Neuronal stem cell (in vitro differentiated cells): ENCODE measurements around the gene OPRM1.
"Not testable (repeated sequence)": the region's sequence is repeated elsewhere in the genome, so short reads cannot be mapped to it uniquely, and the experiment has no call there.

Experiments used
- DNase-seq: peaks from one replicate; pipeline ENCODE4 v3.0.0-alpha.2; 2013; ENCODE audit warnings: low spot score
- H2AFZ ChIP-seq: one replicate; pipeline ENCODE4 v1.6.1; 2013; ENCODE audit warnings: mild to moderate bottlenecking, low read length, inconsistent platforms
- H2AK5ac ChIP-seq: 2 replicates; pipeline ENCODE4 v1.6.1; 2013; ENCODE audit warnings: low read depth, mild to moderate bottlenecking, inconsistent platforms, low read length, moderate library complexity, mixed read lengths
- H2BK120ac ChIP-seq: 2 replicates; pipeline ENCODE4 v1.6.1; 2013; ENCODE audit warnings: low read depth, mild to moderate bottlenecking, inconsistent platforms, low read length, moderate library complexity, mixed read lengths
- H2BK12ac ChIP-seq: one replicate; pipeline ENCODE4 v1.6.1; 2013; ENCODE audit warnings: low read length, inconsistent platforms
- H2BK15ac ChIP-seq: 2 replicates; pipeline ENCODE4 v1.6.1; 2013; ENCODE audit warnings: mild to moderate bottlenecking, low read length, inconsistent platforms, mixed read lengths
- H2BK5ac ChIP-seq: one replicate; pipeline ENCODE4 v1.6.1; 2013; ENCODE audit warnings: inconsistent platforms, mild to moderate bottlenecking, low read length, moderate library complexity
- H3K14ac ChIP-seq: one replicate; pipeline ENCODE4 v1.6.1; 2013; ENCODE audit warnings: low read length, inconsistent platforms
- H3K18ac ChIP-seq: 2 replicates; pipeline ENCODE4 v1.6.1; 2013; ENCODE audit warnings: low read length, inconsistent platforms
- H3K23ac ChIP-seq: 2 replicates; pipeline ENCODE4 v1.6.1; 2013; ENCODE audit warnings: low read depth, mild to moderate bottlenecking, mixed read lengths, low read length, inconsistent platforms; ENCODE audit not compliant: poor library complexity
- H3K27ac ChIP-seq: replicated peaks from 3 replicates; pipeline ENCODE4 v1.5.1; 2013; ENCODE audit warnings: low read length, inconsistent platforms
- H3K27me3 ChIP-seq, 3 experiments: 2 replicates each; pipeline ENCODE4 v1.6.1; 2013; ENCODE audit warnings: low read length in 3 of 3, mild to moderate bottlenecking in 2 of 3, inconsistent platforms in 1 of 3, low read depth in 1 of 3, mixed read lengths in 1 of 3, moderate library complexity in 1 of 3; ENCODE audit not compliant: control insufficient read depth in 3 of 3, insufficient read depth in 3 of 3
- H3K36me3 ChIP-seq, 2 donors: replicated peaks in 1 of 2; 2 replicates each; pipeline ENCODE4 v1.6.1; 2013; ENCODE audit warnings: low read length in 2 of 2; ENCODE audit not compliant: control insufficient read depth in 2 of 2, insufficient read depth in 2 of 2
- H3K4ac ChIP-seq: 2 replicates; pipeline ENCODE4 v1.6.1; 2013; ENCODE audit warnings: inconsistent platforms, mild to moderate bottlenecking, low read length, moderate library complexity
- H3K4me1 ChIP-seq, 2 donors: 1 replicate in 1 of 2; 2 replicates in 1 of 2; pipeline ENCODE4 v1.6.1; 2013; ENCODE audit warnings: low read length in 2 of 2, low read depth in 1 of 2; ENCODE audit not compliant: control insufficient read depth in 2 of 2, insufficient read depth in 1 of 2
- H3K4me2 ChIP-seq: one replicate; pipeline ENCODE4 v1.6.1; 2013; ENCODE audit warnings: mild to moderate bottlenecking, low read length, inconsistent platforms; ENCODE audit not compliant: insufficient read depth, poor library complexity, severe bottlenecking
- H3K4me3 ChIP-seq, 2 donors: 2 replicates each; pipeline ENCODE4 v1.5.1; 2013; ENCODE audit warnings: low read length in 2 of 2, mild to moderate bottlenecking in 2 of 2, inconsistent platforms in 1 of 2, moderate library complexity in 1 of 2
- H3K79me1 ChIP-seq: one replicate; pipeline ENCODE4 v1.6.1; 2013; ENCODE audit warnings: low read depth, mild to moderate bottlenecking, inconsistent platforms, low read length, moderate library complexity
- H3K9ac ChIP-seq: one replicate; pipeline ENCODE4 v1.6.1; 2013; ENCODE audit warnings: mild to moderate bottlenecking, low read depth, low read length, inconsistent platforms; ENCODE audit not compliant: poor library complexity
- H3K9me3 ChIP-seq, 2 donors: replicated peaks in 1 of 2; 2 replicates each; pipeline versions ENCODE3 to v1.6.1; 2013; ENCODE audit warnings: low read length in 2 of 2, mild to moderate bottlenecking in 2 of 2, inconsistent platforms in 1 of 2, low read depth in 1 of 2, mixed read lengths in 1 of 2, moderate library complexity in 1 of 2; ENCODE audit not compliant: control insufficient read depth in 2 of 2, insufficient read depth in 1 of 2
- H4K8ac ChIP-seq: one replicate; pipeline ENCODE4 v1.6.1; 2013; ENCODE audit warnings: low read depth, mild to moderate bottlenecking, inconsistent platforms, low read length, moderate library complexity
- H4K91ac ChIP-seq: one replicate; pipeline ENCODE4 v1.6.1; 2013; ENCODE audit warnings: low read length, low read depth, mild to moderate bottlenecking, inconsistent platforms; ENCODE audit not compliant: poor library complexity
- WGBS, 2 donors: extraction: QIAGEN DNeasy Blood & Tissue Kit; methylation state at CpG; one replicate each; pipeline ENCODE4 v1.1.7; 2013; ENCODE audit warnings: missing lambda C conversion rate in 2 of 2, mixed read lengths in 1 of 2; ENCODE audit not compliant: insufficient read length in 2 of 2, insufficient replicate concordance in 1 of 2; ENCODE audit errors: extremely low coverage in 2 of 2; 5-methylcytosine and 5-hydroxymethylcytosine counted together

The OPRM1 gene

GRCh38 chr6:154236646-154237301 is 197.7 kb downstream of the OPRM1 start:
- H3K9me3 ChIP-seq = no peaks in the 10 kb centered on the region
- H3K79me1 ChIP-seq = no peaks in the 10 kb centered on the region
- no peaks in the 10 kb centered on the region for H3K36me3 ChIP-seq
- no CpG with 5 or more reads among the region's 4 CpGs for WGBS, 2 donors
- H2AFZ ChIP-seq = no peak overlapping the region
- no peak overlapping the region for H2BK12ac ChIP-seq
- peaks cover 0 to 2% of the 10 kb centered on the region in 2 donors for H3K4me1 ChIP-seq
- no peak overlapping the region for H3K23ac ChIP-seq
- H3K4ac ChIP-seq = no peak overlapping the region
- no peak overlapping the region for H3K4me3 ChIP-seq
- H4K91ac ChIP-seq = no peak overlapping the region
- H4K8ac ChIP-seq = no peak overlapping the region
- no peak overlapping the region for H3K9ac ChIP-seq
- H2AK5ac ChIP-seq = no peak overlapping the region
- H3K18ac ChIP-seq = no peak overlapping the region
- no peak overlapping the region for H2BK15ac ChIP-seq
- H3K14ac ChIP-seq = no peak overlapping the region
- no peak overlapping the region for H2BK5ac ChIP-seq
- no peak overlapping the region for H2BK120ac ChIP-seq
- no peaks in the 10 kb centered on the region for H3K27me3 ChIP-seq
- no peak overlapping the region for H3K27ac ChIP-seq
- no peak overlapping the region for H3K4me2 ChIP-seq
- no peak for DNase-seq

- H3K27me3 ChIP-seq = no peaks in the 10 kb centered on the region
- no peak overlapping the region for H3K4me2 ChIP-seq
- WGBS, 2 donors = no CpG with 5 or more reads among the region's 2 CpGs
- H2BK5ac ChIP-seq = no peak overlapping the region
- H4K8ac ChIP-seq = no peak overlapping the region
- no peak overlapping the region for H3K14ac ChIP-seq
- no peaks in the 10 kb centered on the region for H3K79me1 ChIP-seq
- DNase-seq = no peak
- H3K23ac ChIP-seq = no peak overlapping the region
- H2BK15ac ChIP-seq = no peak overlapping the region
- H3K9me3 ChIP-seq = no peaks in the 10 kb centered on the region
- H2AK5ac ChIP-seq = no peak overlapping the region
- H2AFZ ChIP-seq = no peak overlapping the region
- H3K4me3 ChIP-seq = no peak overlapping the region
- H2BK120ac ChIP-seq = no peak overlapping the region
- H3K9ac ChIP-seq = no peak overlapping the region
- H2BK12ac ChIP-seq = no peak overlapping the region
- H3K36me3 ChIP-seq = no peaks in the 10 kb centered on the region
- H4K91ac ChIP-seq = no peak overlapping the region
- no peak overlapping the region for H3K18ac ChIP-seq
- peaks cover 0 to 2% of the 10 kb centered on the region in 2 donors for H3K4me1 ChIP-seq
- H3K4ac ChIP-seq = no peak overlapping the region
- H3K27ac ChIP-seq = no peak overlapping the region
Measured at GRCh38 chr6:154238831-154239230, 199.8 kb downstream of the OPRM1 start.

GRCh38 chr6:154239392-154239791 is 200.4 kb downstream of the OPRM1 start:
- H3K4me3 ChIP-seq = no peak overlapping the region
- no peaks in the 10 kb centered on the region for H3K27me3 ChIP-seq
- no peak overlapping the region for H2AK5ac ChIP-seq
- no peaks in the 10 kb centered on the region for H3K9me3 ChIP-seq
- no peaks in the 10 kb centered on the region for H3K36me3 ChIP-seq
- no peak overlapping the region for H4K91ac ChIP-seq
- H3K79me1 ChIP-seq = no peaks in the 10 kb centered on the region
- H3K27ac ChIP-seq = no peak overlapping the region
- H2BK5ac ChIP-seq = no peak overlapping the region
- H3K18ac ChIP-seq = no peak overlapping the region
- H3K14ac ChIP-seq = no peak overlapping the region
- no peak overlapping the region for H3K9ac ChIP-seq
- H3K4ac ChIP-seq = no peak overlapping the region
- H3K4me1 ChIP-seq = peaks cover 0 to 2% of the 10 kb centered on the region in 2 donors
- WGBS, 2 donors = no CpG with 5 or more reads among the region's 7 CpGs
- H2BK12ac ChIP-seq = no peak overlapping the region
- H2BK120ac ChIP-seq = no peak overlapping the region
- DNase-seq = no peak
- no peak overlapping the region for H2AFZ ChIP-seq
- no peak overlapping the region for H4K8ac ChIP-seq
- H3K23ac ChIP-seq = no peak overlapping the region
- no peak overlapping the region for H3K4me2 ChIP-seq
- no peak overlapping the region for H2BK15ac ChIP-seq

- H3K4me2 ChIP-seq, H3K9me3 ChIP-seq, H3K4me1 ChIP-seq, H3K36me3 ChIP-seq, H3K27ac ChIP-seq, H3K4ac ChIP-seq, H3K4me3 ChIP-seq, H2BK15ac ChIP-seq, H2AK5ac ChIP-seq, H4K91ac ChIP-seq, H3K14ac ChIP-seq, H3K9ac ChIP-seq, H2BK12ac ChIP-seq, H3K27me3 ChIP-seq, H2AFZ ChIP-seq, H2BK120ac ChIP-seq, H4K8ac ChIP-seq, H3K18ac ChIP-seq, H2BK5ac ChIP-seq, H3K23ac ChIP-seq, H3K79me1 ChIP-seq, DNase-seq: not testable (repeated sequence)
- no CpG with 5 or more reads among the region's 11 CpGs for WGBS, 2 donors
Measured at GRCh38 chr6:154241061-154241460, 202.0 kb downstream of the OPRM1 start.
